Smooth muscle cell (in vitro differentiated cells): Measurements from ENCODE around the gene STX19. TPM values are rescaled to one million over a fixed set of nuclear protein-coding genes. Genes with fewer than 3 reads are reported as not detected.

ENCODE experiments used
- DNase-seq: peaks from one replicate; lab custom pipeline; 2025; ENCODE audit not compliant: unreplicated experiment; lab: John Stamatoyannopoulos, UW
- H2AFZ ChIP-seq: fragments of 200-600 bp; sonication (generic); 2 replicates; pipeline ENCODE4 v1.6.0; 2016; ENCODE audit warnings: antibody characterized with exemption, low read depth, mild to moderate bottlenecking
- H3F3A ChIP-seq: fragments of 200-600 bp; sonication (generic); 2 replicates; pipeline ENCODE4 v1.6.0; 2017; ENCODE audit warnings: antibody characterized with exemption, low read depth
- H3K27ac ChIP-seq: fragments of 200-600 bp; sonication (generic); 2 replicates; pipeline ENCODE4 v1.5.1; 2016; ENCODE audit warnings: low read depth, mild to moderate bottlenecking
- H3K27me3 ChIP-seq: fragments of 200-600 bp; sonication (generic); 2 replicates; pipeline ENCODE4 v1.6.1; 2016; ENCODE audit warnings: low read depth, mild to moderate bottlenecking
- H3K36me3 ChIP-seq: fragments of 200-600 bp; sonication (generic); 2 replicates; pipeline ENCODE4 v1.5.1; 2016; ENCODE audit warnings: low read depth
- H3K4me1 ChIP-seq: fragments of 200-600 bp; sonication (generic); 2 replicates; pipeline ENCODE4 v1.5.1; 2016; ENCODE audit warnings: low read depth
- H3K4me2 ChIP-seq: fragments of 200-600 bp; sonication (generic); 2 replicates; pipeline ENCODE4 v1.6.0; 2016; ENCODE audit warnings: mild to moderate bottlenecking
- H3K4me3 ChIP-seq: fragments of 200-600 bp; sonication (generic); 2 replicates; pipeline ENCODE4 v1.5.1; 2016; ENCODE audit warnings: mild to moderate bottlenecking
- H3K79me2 ChIP-seq: fragments of 200-600 bp; sonication (generic); 2 replicates; pipeline ENCODE4 v1.6.0; 2016; ENCODE audit warnings: low read depth, mild to moderate bottlenecking
- H3K9ac ChIP-seq: fragments of 200-600 bp; sonication (generic); 2 replicates; pipeline ENCODE4 v1.6.0; 2016; ENCODE audit warnings: low read depth
- H3K9me3 ChIP-seq: fragments of 200-600 bp; sonication (generic); replicated peaks from 2 replicates; pipeline ENCODE4 v1.5.1; 2016; ENCODE audit warnings: low read depth
- H4K20me1 ChIP-seq: fragments of 200-600 bp; sonication (generic); 2 replicates; pipeline ENCODE4 v1.6.0; 2016; ENCODE audit warnings: low read depth
- CTCF ChIP-seq: fragments of 200-600 bp; sonication (generic); IDR thresholded peaks from 2 replicates; pipeline ENCODE4 v1.5.1; 2017; ENCODE audit warnings: borderline replicate concordance, mild to moderate bottlenecking, antibody characterized with exemption; ENCODE audit not compliant: insufficient read depth, poor library complexity, severe bottlenecking
- WGBS: methylation state at CpG from one replicate; pipeline ENCODE4 v1.1.7; 2016; ENCODE audit warnings: low lambda C conversion rate; 5-methylcytosine and 5-hydroxymethylcytosine counted together
- polyA plus RNA-seq: library from polyadenylated mRNA; unstranded; fragments of >200 nt; fragmentation: Nextera tagmentation; extraction: Ambion mirVana; gene quantifications from 2 replicates; pipeline ENCODE4 v1.2.1, GENCODE V29; 2016
- total RNA-seq: library from RNA; depleted of rRNA; stranded (reverse); fragments of >200 nt; gene quantifications from 2 replicates; pipeline ENCODE4 v1.2.3, GENCODE V29; 2014

The STX19 gene
- total and polyA plus RNA-seq, 2 experiments from 2014 or later = 0.23 to 0.94 TPM

GRCh38 chr3:94020293-94020692 lies 8.1 kb downstream of the STX19 start:
- Histone ChIP-seq H3K4me3 (no peak overlapping the region), H3K9me3 (no peaks in the 10 kb centered on the region), H3K36me3 (no peaks in the 10 kb centered on the region), H3F3A (no peaks in the 10 kb centered on the region), H2AFZ (no peak overlapping the region), H4K20me1 (no peaks in the 10 kb centered on the region), H3K9ac (no peak overlapping the region), H3K27me3 (no peaks in the 10 kb centered on the region), H3K27ac (no peak overlapping the region), H3K4me2 (no peak overlapping the region), H3K4me1 (no peaks in the 10 kb centered on the region), H3K79me2 (no peaks in the 10 kb centered on the region)
- no peak for DNase-seq
- WGBS = 94% methylated on average over 3 of the region's 3 CpGs
- TF ChIP-seq CTCF = no peak

GRCh38 chr3:94019659-94020058 lies 8.7 kb downstream of the STX19 start:
- H2AFZ ChIP-seq = no peak overlapping the region
- H3K4me3 ChIP-seq = no peak overlapping the region
- no peaks in the 10 kb centered on the region for H3K27me3 ChIP-seq
- no peaks in the 10 kb centered on the region for H3F3A ChIP-seq
- H3K79me2 ChIP-seq = no peaks in the 10 kb centered on the region
- no peak overlapping the region for H3K27ac ChIP-seq
- 91% methylated on average over 2 of the region's 2 CpGs for WGBS
- no peaks in the 10 kb centered on the region for H3K4me1 ChIP-seq
- H3K36me3 ChIP-seq = no peaks in the 10 kb centered on the region
- H3K4me2 ChIP-seq = no peak overlapping the region
- H4K20me1 ChIP-seq = no peaks in the 10 kb centered on the region
- no peak overlapping the region for H3K9ac ChIP-seq
- H3K9me3 ChIP-seq = no peaks in the 10 kb centered on the region
- no peak for TF ChIP-seq CTCF
- DNase-seq = no peak

GRCh38 chr3:94015025-94015424 lies 13.4 kb downstream of the STX19 start:
- no peaks in the 10 kb centered on the region for H3K36me3 ChIP-seq
- H3K4me2 ChIP-seq = no peak overlapping the region
- no peak overlapping the region for H3K9ac ChIP-seq
- no peak overlapping the region for H3K4me3 ChIP-seq
- H3K27ac ChIP-seq = no peak overlapping the region
- 100% methylated on average over 1 of the region's 1 CpG for WGBS
- no peaks in the 10 kb centered on the region for H3K4me1 ChIP-seq
- DNase-seq = no peak
- no peaks in the 10 kb centered on the region for H3K27me3 ChIP-seq
- no peak for TF ChIP-seq CTCF
- no peaks in the 10 kb centered on the region for H3K9me3 ChIP-seq
- no peak overlapping the region for H2AFZ ChIP-seq
- H4K20me1 ChIP-seq = no peaks in the 10 kb centered on the region
- no peaks in the 10 kb centered on the region for H3F3A ChIP-seq
- H3K79me2 ChIP-seq = no peaks in the 10 kb centered on the region

- Histone ChIP-seq H3K79me2 (no peaks in the 10 kb centered on the region), H2AFZ (no peak overlapping the region), H3K36me3 (no peaks in the 10 kb centered on the region), H3K27ac (no peak overlapping the region), H3K27me3 (no peaks in the 10 kb centered on the region), H3F3A (no peaks in the 10 kb centered on the region), H4K20me1 (no peaks in the 10 kb centered on the region), H3K4me1 (no peaks in the 10 kb centered on the region), H3K9me3 (no peaks in the 10 kb centered on the region), H3K9ac (no peak overlapping the region), H3K4me3 (no peak overlapping the region), H3K4me2 (no peak overlapping the region)
- no peak for DNase-seq
- no peak for TF ChIP-seq CTCF
- 88% methylated on average over 1 of the region's 1 CpG for WGBS
Observed at GRCh38 chr3:94012185-94012584, 16.2 kb downstream of the STX19 start.
